Measurements from ENCODE around the gene CBX3.
"Not testable (repeated sequence)": the region's sequence is repeated elsewhere in the genome, so short reads cannot be mapped to it uniquely, and the experiment has no call there.

GRCh38 chr7:26184281-26185101 lies 17.1 kb upstream of the CBX3 start:
- TF ChIP-seq, protein P1, sequence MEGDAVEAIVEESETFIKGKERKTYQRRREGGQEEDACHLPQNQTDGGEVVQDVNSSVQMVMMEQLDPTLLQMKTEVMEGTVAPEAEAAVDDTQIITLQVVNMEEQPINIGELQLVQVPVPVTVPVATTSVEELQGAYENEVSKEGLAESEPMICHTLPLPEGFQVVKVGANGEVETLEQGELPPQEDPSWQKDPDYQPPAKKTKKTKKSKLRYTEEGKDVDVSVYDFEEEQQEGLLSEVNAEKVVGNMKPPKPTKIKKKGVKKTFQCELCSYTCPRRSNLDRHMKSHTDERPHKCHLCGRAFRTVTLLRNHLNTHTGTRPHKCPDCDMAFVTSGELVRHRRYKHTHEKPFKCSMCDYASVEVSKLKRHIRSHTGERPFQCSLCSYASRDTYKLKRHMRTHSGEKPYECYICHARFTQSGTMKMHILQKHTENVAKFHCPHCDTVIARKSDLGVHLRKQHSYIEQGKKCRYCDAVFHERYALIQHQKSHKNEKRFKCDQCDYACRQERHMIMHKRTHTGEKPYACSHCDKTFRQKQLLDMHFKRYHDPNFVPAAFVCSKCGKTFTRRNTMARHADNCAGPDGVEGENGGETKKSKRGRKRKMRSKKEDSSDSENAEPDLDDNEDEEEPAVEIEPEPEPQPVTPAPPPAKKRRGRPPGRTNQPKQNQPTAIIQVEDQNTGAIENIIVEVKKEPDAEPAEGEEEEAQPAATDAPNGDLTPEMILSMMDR (IDR thresholded peaks at IDR 0.05), result not testable (repeated sequence)
- not testable (repeated sequence) for TF ChIP-seq POLR2A (IDR thresholded peaks at IDR 0.05)
